Epidermal melanocyte (primary cell): Measurements from ENCODE around the gene MBD3.

Source experiments
- DNase-seq: peaks from one replicate; pipeline ENCODE4 v3.0.0; 2011; ENCODE audit warnings: low spot score; ENCODE audit not compliant: insufficient read length

Gene MBD3

DNA sequence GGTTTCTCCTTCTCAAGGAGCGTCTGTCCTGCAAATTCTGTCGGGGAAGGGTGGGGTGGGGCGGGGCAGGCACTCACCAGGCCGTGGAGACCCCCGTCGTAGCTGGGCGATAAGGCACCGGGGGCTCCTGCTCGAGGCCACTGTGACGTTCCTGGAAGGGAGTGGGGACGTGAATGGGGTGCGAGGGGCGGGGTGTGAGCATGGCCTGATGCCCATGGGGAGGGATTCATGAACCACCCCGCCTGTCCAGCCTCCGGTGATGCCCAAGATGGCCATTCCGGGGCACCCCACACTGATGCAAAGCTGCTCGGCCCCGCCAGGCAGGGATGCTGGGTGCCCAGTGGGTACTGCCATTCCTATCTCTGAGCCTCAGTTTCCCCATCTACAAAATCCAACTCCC lies 27.0 kb upstream of the MBD3 start:
- no peak for DNase-seq

DNA sequence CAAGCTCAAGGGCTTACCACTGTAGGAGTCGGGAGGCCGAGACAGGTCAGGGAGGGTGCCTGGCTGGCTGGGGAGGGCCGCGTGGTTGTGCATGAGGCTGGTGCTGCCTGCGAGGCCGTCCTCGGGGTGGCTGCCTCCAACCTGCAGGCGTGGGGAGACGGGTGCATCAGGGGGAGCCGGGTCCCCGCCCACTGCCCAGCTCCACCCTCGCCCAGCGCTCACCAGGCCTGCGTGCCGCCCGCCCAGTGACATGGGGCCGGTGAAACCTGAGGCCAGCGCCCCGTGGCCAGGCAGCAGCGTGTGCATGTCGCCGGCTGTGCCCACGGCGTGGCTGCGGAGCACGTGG lies 26.4 kb upstream of the MBD3 start:
- DNase-seq: no peak

GRCh38 chr19:1618157-1619093 lies 25.8 kb upstream of the MBD3 start:
- DNase-seq: no peak

DNA sequence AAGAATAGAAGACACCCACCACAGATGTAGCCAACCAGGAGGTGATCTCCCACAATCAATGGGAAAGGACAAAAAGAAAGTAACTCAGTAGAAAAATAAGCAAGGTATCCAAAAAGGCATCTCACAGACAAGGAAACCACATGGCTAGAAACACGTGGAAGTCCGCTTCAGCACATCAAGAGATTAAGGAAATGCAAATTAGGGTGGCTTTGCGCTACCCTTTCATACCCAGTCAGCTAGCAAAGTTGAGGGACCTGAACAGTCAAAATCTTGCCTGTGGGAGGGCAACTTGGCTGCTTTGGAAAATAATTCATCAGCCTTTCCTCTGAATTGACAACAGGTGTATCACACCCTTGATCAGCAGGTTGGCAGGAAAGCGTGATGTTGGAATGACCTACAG lies 24.2 kb upstream of the MBD3 start:
- DNase-seq: no peak

GRCh38 chr19:1616396-1616795 lies 23.7 kb upstream of the MBD3 start:
- DNase-seq: no peak

DNA sequence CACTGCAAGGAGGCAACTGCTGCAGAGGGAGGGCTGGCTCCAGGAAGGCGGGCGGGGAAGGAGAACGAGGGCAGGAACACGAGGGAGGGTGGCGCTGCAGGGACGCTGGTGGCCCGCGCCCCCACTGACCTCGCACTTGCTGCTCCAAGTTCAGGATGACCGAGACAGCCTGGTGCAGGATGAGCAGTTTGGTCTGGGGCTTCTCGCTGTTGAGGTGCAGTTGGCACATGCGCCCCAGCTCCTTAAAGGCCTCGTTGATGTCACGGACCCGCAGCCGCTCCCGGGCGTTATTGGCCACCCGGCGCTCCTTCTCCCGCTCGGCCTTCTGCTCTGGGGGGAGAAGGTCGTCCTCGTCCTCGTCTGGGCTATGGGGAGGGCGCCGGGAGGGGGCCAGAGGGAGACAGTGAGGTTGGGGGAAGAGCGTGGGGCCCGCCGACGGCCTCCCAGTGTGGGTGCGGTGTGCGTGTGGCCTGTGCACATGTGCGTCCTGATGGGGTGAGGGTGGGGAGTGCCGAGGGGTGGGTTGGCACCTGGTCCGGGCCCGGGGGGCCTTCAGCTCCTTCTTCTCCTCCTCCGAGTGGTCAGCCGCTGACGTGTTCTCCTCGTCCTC lies 22.6 kb upstream of the MBD3 start:
- no peak for DNase-seq

GRCh38 chr19:1613808-1614570 lies 21.3 kb upstream of the MBD3 start:
- DNase-seq: no peak

- no peak for DNase-seq
Observed at GRCh38 chr19:1613146-1613545, 20.5 kb upstream of the MBD3 start.

DNA sequence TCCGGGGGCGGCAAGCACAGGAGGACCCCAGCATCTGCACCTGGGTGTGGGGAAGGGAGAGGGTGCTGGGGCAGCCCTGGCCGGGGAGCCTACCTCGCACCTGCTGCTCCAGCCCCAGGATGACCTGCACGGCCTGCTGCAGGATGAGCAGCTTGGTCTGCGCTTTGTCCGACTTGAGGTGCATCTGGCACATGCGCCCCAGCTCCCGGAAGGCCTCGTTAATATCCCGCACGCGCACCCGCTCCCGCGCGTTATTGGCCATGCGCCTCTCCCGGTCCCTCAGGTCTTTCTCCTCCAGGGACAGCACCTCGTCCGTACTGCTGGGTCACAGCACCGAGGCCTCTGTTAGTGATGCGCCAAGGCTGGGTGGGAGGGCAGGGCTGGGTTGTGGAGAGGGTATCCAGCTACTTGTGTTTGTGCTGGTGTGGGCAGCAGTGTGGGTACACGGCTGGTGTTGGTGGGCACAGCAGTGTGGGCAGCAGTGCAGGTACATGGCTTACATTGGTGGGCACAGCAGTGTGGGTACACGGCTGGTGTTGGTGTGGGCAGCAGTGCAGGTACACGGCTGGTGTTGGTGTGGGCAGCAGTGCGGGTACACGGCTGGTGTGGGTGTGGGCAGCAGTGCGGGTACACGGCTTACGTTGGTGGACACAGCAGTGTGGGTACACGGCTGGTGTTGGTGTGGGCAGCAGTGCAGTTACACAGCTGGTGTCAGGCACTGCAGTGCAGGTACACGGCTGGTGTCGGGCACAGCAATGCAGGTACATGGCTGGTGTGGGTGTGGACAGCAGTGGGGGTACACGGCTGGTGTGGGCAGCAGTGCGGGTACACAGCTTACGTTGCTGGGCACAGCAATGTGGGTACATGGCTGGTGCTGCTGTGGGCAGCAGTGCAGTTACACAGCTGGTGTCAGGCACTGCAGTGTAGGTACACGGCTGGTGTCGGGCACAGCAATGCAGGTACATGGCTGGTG lies 19.7 kb upstream of the MBD3 start:
- DNase-seq: no peak

DNA sequence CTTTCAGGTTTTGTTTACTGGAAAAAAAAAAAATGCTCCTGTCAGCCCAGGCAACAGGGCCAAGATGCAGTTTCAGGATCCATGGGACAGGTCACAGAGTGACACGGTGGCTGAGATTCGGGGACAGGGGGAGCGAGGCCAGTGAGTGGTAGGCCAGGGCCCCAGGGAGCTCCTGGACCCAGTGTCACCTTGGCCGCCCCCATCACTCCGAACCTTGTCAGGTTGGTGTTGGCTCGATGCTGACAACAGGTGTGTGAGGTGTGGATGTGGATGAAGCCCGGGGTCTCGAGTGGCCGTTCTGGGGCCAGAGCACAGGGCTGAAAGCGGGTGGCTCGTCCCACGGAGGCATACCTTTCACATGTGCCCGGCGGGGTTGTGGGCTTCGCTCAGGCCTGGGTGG lies 18.7 kb upstream of the MBD3 start:
- no peak for DNase-seq

GRCh38 chr19:1610579-1610978 lies 17.9 kb upstream of the MBD3 start:
- no peak for DNase-seq

GRCh38 chr19:1609680-1610474 lies 17.2 kb upstream of the MBD3 start:
- no peak for DNase-seq

DNA sequence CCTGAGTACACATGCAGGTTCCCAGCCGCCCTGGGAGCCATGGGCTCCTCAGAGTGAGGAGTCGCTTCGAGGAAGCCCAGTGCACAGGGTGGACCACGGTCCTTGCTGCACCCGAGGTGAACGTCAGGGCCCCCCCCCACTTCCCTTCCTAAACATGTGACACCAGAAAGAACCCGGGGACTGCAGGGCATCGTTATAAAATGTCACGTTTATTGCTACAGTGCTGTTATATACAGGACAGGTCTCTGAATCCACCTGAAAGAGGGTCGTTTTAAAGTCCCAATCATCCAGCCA lies 16.4 kb upstream of the MBD3 start:
- DNase-seq: no peak

DNA sequence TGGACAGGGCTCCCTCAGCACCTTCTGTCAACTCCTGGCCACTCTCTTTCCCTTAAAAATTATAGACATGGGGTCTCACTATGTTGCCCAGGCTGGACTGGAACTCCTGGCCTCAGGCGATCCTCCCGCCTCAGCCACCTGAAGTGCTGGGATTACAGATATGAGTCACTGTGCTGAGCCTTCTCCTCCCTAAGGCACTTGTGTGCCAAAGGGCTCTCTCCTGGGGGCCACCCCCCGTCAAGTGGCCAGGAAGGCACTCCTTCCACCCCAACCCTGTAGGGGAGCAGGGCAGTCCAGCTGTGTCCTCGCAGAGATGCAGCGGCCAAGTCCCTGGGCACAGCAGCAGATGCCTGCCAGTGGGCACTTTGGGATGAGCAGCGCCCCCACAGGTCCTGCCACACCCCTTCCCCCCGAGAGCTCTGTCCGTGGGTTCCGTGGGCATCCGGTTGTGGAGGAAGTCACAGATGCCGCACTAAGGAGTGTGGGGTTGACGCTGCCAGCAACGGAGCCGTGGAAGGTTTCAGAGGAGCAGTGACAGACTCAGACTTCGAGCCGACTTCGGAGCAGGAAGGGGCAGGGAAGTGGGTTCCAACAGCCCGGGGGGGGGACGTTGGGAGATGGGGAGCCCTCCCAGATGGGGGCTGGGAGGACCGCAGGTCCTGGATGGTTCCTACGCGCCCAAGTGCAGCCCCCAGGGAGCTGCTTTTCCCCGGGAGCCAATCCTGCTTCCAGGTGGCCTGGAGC lies 15.9 kb upstream of the MBD3 start:
- no peak for DNase-seq

- no peak for DNase-seq
Observed at GRCh38 chr19:1606138-1606651, 13.5 kb upstream of the MBD3 start.

DNA sequence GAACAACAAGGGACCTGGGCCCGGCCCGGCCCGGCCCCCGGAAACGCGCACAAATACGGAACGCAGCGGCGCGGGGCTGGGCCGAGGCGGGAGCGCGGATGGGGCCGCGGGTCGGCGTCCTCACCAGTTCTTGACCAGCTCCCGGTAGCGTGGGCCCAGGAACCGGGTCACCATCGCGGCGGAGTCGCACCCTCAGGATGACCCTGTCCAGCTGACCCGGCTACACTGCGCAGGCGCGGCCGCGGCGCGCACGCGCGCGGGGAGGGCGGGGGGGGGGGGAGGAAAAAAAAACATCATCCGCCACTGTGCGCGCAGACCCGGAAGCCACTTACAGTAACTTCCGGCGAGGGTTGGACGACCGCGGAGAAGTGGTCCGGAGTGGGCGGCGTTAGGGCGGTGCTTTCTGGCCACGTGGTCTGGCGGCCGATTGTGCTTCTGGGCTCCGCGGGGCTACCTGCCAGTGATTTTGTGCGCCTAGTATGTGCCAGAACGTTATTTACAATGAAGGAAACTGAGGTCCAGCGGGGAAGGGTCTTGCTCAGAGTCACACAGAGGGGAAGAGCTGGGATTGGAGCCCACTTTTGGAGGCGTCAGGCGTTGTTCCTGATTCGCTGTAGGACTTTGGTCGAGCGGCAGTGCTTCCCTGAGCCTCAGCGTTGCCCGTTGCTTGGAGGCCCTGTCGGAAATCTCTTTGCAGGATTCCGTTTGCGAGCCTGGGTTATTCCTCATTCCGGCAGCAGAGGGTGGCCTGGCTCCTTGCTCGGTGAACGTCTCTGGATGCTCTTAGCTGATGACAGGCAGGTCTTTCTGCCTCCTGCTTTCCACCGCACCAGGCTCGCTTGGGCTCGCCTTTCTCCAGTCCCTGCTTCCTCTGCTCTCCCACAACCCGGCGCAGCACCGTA lies 12.8 kb upstream of the MBD3 start, which contains the start of gene UQCR11:
TSS of gene UQCR11 (minus strand) at position 227 of the 902 bp plus-strand sequence. CDS start at position 174, 53 bp downstream.
- DNase-seq: peak; percentile 98

GRCh38 chr19:1602091-1602707 lies 9.5 kb upstream of the MBD3 start:
- no peak for DNase-seq

GRCh38 chr19:1601613-1602064 lies 9.0 kb upstream of the MBD3 start:
- no peak for DNase-seq
